IMR-90 (cell line): ENCODE measurements around the gene CRLF2.

Experiments
- CEBPB ChIP-seq: IDR thresholded peaks from 2 replicates; pipeline ENCODE4 v1.6.1; 2012; ENCODE audit warnings: low read depth, low read length, improper control_type of control experiment
- CTCF ChIP-seq: conservative IDR thresholded peaks from 2 replicates; pipeline ENCODE4 v1.5.1; 2012; ENCODE audit warnings: mild to moderate bottlenecking, low read depth, low read length, improper control_type of control experiment
- FOS ChIP-seq: fragments of 150-350 bp; IDR thresholded peaks from 2 replicates; pipeline ENCODE4 v1.6.1; 2016; ENCODE audit warnings: low read depth, low read length
- MAFK ChIP-seq: IDR thresholded peaks from 2 replicates; pipeline ENCODE4 v1.6.1; 2012; ENCODE audit warnings: low read depth, low read length, improper control_type of control experiment
- NFE2L2 ChIP-seq: fragments of 150-350 bp; IDR thresholded peaks from 2 replicates; pipeline ENCODE4 v1.6.1; 2016; ENCODE audit warnings: low read depth, mild to moderate bottlenecking, low read length
- POLR2A ChIP-seq: IDR thresholded peaks from 2 replicates; pipeline ENCODE4 v1.6.1; 2012; ENCODE audit warnings: mild to moderate bottlenecking, low read depth, low read length
- RAD21 ChIP-seq: IDR thresholded peaks from 2 replicates; pipeline ENCODE4 v1.6.1; 2012; ENCODE audit warnings: low read length, improper control_type of control experiment
- RCOR1 ChIP-seq: IDR thresholded peaks from 2 replicates; pipeline ENCODE4 v1.6.1; 2012; ENCODE audit warnings: mild to moderate bottlenecking, low read length, improper control_type of control experiment; ENCODE audit not compliant: insufficient replicate concordance

GRCh38 chrX:1244164-1245076 lies 32.0 kb upstream of the CRLF2 start:
- TF ChIP-seq RAD21 (no peak), CTCF (no peak), NFE2L2 (no peak), CEBPB (no peak), POLR2A (no peak), FOS (no peak), RCOR1 (no peak), MAFK (no peak)
